Subcutaneous adipose tissue (tissue), 4 donors: Measurements from ENCODE around the gene ZNF664. TPM values are rescaled to one million over a fixed set of nuclear protein-coding genes. Genes with fewer than 3 reads are reported as not detected.

ENCODE experiments used
- total RNA-seq, 4 donors: library from RNA; depleted of rRNA; stranded (reverse); fragments of >200 nt; gene quantifications; one replicate each; pipeline ENCODE4 v1.1.0, GENCODE V29; 2016
- TF ChIP-seq, protein P1 (sequence below): fragments of 450-650 bp; IDR thresholded peaks from one replicate; pipeline ENCODE4 v1.5.1; 2016; ENCODE audit warnings: low read depth, mild to moderate bottlenecking, control low read depth, antibody characterized with exemption, moderate library complexity

Gene ZNF664
- total RNA-seq, 4 donors from 2014 or later = 80.2 to 115 (median 92.6) TPM

GRCh38 chr12:124002654-124003053 lies 29.6 kb downstream of the ZNF664 start:
- TF ChIP-seq, protein P1, sequence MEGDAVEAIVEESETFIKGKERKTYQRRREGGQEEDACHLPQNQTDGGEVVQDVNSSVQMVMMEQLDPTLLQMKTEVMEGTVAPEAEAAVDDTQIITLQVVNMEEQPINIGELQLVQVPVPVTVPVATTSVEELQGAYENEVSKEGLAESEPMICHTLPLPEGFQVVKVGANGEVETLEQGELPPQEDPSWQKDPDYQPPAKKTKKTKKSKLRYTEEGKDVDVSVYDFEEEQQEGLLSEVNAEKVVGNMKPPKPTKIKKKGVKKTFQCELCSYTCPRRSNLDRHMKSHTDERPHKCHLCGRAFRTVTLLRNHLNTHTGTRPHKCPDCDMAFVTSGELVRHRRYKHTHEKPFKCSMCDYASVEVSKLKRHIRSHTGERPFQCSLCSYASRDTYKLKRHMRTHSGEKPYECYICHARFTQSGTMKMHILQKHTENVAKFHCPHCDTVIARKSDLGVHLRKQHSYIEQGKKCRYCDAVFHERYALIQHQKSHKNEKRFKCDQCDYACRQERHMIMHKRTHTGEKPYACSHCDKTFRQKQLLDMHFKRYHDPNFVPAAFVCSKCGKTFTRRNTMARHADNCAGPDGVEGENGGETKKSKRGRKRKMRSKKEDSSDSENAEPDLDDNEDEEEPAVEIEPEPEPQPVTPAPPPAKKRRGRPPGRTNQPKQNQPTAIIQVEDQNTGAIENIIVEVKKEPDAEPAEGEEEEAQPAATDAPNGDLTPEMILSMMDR = no peak

DNA sequence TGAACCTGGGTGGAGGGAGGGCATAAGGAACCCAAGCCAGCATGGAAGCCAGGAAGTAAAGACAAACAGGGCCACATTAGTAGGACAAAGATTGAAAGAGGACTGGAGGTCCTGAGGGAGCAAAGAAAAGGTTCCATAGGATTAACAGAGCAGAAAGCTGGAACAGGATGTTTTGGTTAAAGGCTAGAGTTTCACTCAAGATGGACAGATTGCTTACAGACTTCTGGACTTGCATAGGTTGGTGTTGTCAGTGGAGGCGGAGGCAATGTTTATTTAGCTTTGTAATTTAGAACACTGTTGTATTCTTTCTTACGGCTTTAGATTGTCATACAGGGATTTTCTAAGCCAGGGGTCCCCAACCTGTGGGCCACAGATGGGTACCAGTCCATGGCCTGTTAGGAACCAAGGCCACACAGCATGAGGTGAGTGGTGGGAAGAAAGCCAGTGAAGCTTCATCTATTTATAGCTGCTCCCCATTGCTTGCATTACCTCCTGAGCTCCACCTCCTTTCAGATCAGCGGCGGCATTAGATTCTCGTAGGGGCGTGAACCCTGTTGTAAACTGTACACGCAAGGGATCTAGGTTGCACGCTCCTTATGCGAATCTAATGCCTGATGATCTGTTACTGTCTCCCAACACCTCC lies 31.3 kb downstream of the ZNF664 start:
- TF ChIP-seq, protein P1 = no peak

DNA sequence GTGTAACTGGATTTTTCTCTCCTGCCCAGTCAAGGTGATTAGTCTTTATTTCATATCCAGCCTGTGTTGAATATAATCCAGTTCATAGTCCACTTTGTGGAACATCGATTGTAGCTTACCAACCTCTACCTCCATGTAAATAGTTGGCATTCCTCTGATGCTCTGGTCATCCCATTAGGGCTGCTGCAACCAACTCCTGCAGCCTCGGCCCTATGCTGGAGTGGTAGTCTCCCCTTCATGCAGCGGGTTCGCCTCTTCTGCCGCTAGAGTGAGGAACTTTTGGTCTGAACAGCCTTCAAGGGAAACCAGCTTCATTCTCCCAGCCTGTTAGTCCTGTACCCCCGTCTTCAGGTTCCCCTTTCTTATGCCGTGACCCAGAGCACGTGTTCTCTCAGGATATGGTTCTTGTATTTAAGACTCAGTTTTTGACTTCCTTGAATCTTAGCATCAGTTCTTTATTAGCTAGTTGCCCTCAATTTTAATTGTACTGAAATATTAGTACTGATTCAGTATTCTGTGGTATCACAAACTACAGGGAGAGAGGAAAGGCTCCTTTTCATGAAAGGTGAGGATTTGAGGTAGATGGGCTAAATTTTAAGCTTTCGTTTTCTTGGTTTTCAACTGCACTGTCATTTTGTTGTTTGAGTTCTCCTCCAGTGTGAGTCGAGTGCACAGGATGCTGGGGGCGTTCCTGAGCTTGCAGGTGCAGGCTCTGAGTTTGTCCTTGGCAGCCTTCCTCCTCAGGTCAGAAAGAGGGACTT lies 33.2 kb downstream of the ZNF664 start:
- TF ChIP-seq, protein P1 = no peak

- TF ChIP-seq, protein P1 = no peak
Measured at GRCh38 chr12:124006846-124007713, 34.1 kb downstream of the ZNF664 start.

DNA sequence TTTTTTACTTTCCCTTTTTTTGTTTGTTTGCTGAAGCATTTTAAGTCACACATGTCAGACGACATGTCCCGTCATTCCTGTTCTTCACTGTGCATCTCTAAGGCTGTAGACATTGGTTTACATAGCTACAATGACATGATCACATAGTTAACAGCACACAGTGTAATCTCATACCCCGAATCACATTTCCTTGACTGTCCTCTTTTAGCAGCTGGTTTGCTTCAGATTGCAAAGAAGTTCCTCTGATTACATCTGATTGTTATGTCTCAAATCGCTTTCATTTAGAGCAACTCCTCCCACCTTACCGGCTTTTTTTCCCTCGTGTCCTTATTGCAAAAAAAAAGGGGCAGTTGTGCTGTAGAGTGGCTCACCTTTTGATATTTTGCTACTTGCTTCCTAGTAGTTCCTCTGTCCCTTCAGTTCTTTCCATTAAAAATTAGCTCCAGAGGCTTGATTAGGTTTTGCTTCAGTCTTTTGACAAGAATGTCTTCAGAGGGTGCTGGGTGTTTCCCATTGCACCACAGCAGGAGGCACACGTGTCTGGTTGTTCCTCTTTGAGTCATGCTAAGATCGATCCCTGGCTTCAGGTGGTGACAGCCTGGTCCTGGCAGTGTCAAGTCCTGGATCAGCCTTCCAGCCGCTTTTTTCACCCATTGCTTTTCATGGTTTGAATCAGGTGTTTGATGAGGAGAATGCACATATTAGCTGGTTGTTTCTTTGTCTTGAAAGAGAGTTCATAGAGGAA lies 35.0 kb downstream of the ZNF664 start:
- TF ChIP-seq, protein P1 = no peak

- TF ChIP-seq, protein P1 = no peak
Measured at GRCh38 chr12:124008595-124008994, 35.6 kb downstream of the ZNF664 start.
